SK-N-SH (cell line): ENCODE data around the gene CELA3A. TPM values are rescaled to one million over a fixed set of nuclear protein-coding genes. Genes with fewer than 3 reads are reported as not detected.

Source experiments
- CTCF ChIA-PET: fragments of 300-600, 350-600 bp; formaldehyde crosslinking; extraction: SDS; loops from one replicate; lab custom pipeline; 2021; lab: Yijun Ruan, JAX
- POLR2A ChIA-PET: fragments of 350-600 bp; sonication (Branson Sonifier 250); formaldehyde crosslinking; extraction: SDS; loops from one replicate; lab custom pipeline; 2020; ENCODE audit warnings: antibody characterized with exemption, inconsistent platforms; lab: Yijun Ruan, JAX
- DNase-seq: peaks from one replicate; pipeline ENCODE4 v3.0.0; 2012
- H2AFZ ChIP-seq: fragments of 200-600 bp; sonication (generic); 2 replicates; pipeline ENCODE4 v1.8.1; 2016; ENCODE audit warnings: antibody characterized with exemption, mild to moderate bottlenecking, low read depth
- H3F3A ChIP-seq: fragments of 200-600 bp; sonication (generic); replicated peaks from 2 replicates; pipeline ENCODE3; 2016; ENCODE audit warnings: antibody characterized with exemption, mild to moderate bottlenecking; ENCODE audit not compliant: insufficient read depth
- H3K27ac ChIP-seq, 2 experiments: fragments of 200-500 bp in 1 of 2; fragments of 200-600 bp in 1 of 2; sonication (Bioruptor generic) in 1 of 2; sonication (generic), shearing (Covaris generic) in 1 of 2; 2 replicates each; pipeline versions ENCODE4 v1.5.1 to v1.6.1; 2014 to 2016; ENCODE audit warnings: low read depth in 2 of 2, inconsistent platforms in 1 of 2, low read length in 1 of 2, mild to moderate bottlenecking in 1 of 2, mixed read lengths in 1 of 2
- H3K27me3 ChIP-seq: fragments of 200-600 bp; sonication (generic), shearing (Covaris generic); 2 replicates; pipeline ENCODE4 v1.6.1; 2016; ENCODE audit warnings: mixed run types; ENCODE audit not compliant: insufficient read depth
- H3K36me3 ChIP-seq, 2 experiments: fragments of 200-500 bp in 1 of 2; fragments of 200-600 bp in 1 of 2; sonication (Bioruptor generic) in 1 of 2; sonication (generic) in 1 of 2; replicated peaks in 1 of 2; 2 replicates each; pipeline versions ENCODE3 to v1.5.1; 2014 to 2016; ENCODE audit warnings: low read length in 1 of 2, mild to moderate bottlenecking in 1 of 2; ENCODE audit not compliant: insufficient read depth in 2 of 2, control insufficient read depth in 1 of 2
- H3K4me1 ChIP-seq, 2 experiments: fragments of 200-500 bp in 1 of 2; fragments of 200-600 bp in 1 of 2; sonication (Bioruptor generic) in 1 of 2; sonication (generic), shearing (Covaris generic) in 1 of 2; 2 replicates each; pipeline versions ENCODE4 v1.5.1 to v1.6.1; 2014 to 2016; ENCODE audit warnings: low read depth in 1 of 2, low read length in 1 of 2, mixed run types in 1 of 2; ENCODE audit not compliant: insufficient read depth in 2 of 2, control insufficient read depth in 1 of 2
- H3K4me2 ChIP-seq: fragments of 200-600 bp; sonication (generic), shearing (Covaris generic); 2 replicates; pipeline ENCODE4 v1.6.1; 2017; ENCODE audit warnings: mixed run types
- H3K4me3 ChIP-seq, 2 experiments: fragments of 200-500 bp in 1 of 2; fragments of 200-600 bp in 1 of 2; sonication (Bioruptor generic) in 1 of 2; sonication (generic), shearing (Covaris generic) in 1 of 2; 2 replicates each; pipeline versions ENCODE4 v1.5.1 to v1.8.1; 2014 to 2016; ENCODE audit warnings: low read depth in 2 of 2, inconsistent platforms in 1 of 2, low read length in 1 of 2, mild to moderate bottlenecking in 1 of 2, mixed read lengths in 1 of 2, moderate library complexity in 1 of 2
- H3K79me2 ChIP-seq: fragments of 200-600 bp; sonication (generic); 2 replicates; pipeline ENCODE4 v1.8.1; 2017; ENCODE audit warnings: mild to moderate bottlenecking; ENCODE audit not compliant: insufficient read depth
- H3K9ac ChIP-seq: fragments of 200-600 bp; sonication (generic); 2 replicates; pipeline ENCODE4 v1.6.1; 2017; ENCODE audit warnings: mixed run types
- H3K9me2 ChIP-seq: fragments of 200-600 bp; sonication (generic); 2 replicates; pipeline ENCODE4 v1.6.1; 2017; ENCODE audit warnings: mixed run types
- H3K9me3 ChIP-seq: fragments of 200-600 bp; sonication (generic); 2 replicates; pipeline ENCODE4 v1.6.1; 2017; ENCODE audit warnings: mixed run types, mild to moderate bottlenecking, moderate library complexity
- H4K20me1 ChIP-seq: fragments of 200-600 bp; sonication (generic); 2 replicates; pipeline ENCODE4 v1.6.1; 2017; ENCODE audit warnings: mild to moderate bottlenecking, mixed run types; ENCODE audit not compliant: insufficient read depth
- ELF1 ChIP-seq: IDR thresholded peaks from 2 replicates; pipeline ENCODE4 v1.4.0; 2012
- FOXJ3 ChIP-seq: sonication (generic); formaldehyde crosslinking; IDR thresholded peaks from 2 replicates; pipeline ENCODE4 v1.5.1; 2020; ENCODE audit warnings: mild to moderate bottlenecking, missing genetic modification reagents
- MXI1 ChIP-seq: IDR thresholded peaks from 2 replicates; pipeline ENCODE4 v1.6.1; 2012; ENCODE audit warnings: mild to moderate bottlenecking, low read depth, low read length, improper control_type of control experiment
- POLR2AphosphoS5 ChIP-seq: IDR thresholded peaks from 2 replicates; pipeline ENCODE4 v1.6.1; 2012; ENCODE audit warnings: low read depth, low read length
- RAD21 ChIP-seq: IDR thresholded peaks from 2 replicates; pipeline ENCODE4 v1.6.1; 2012; ENCODE audit warnings: mild to moderate bottlenecking, low read length
- RCOR1 ChIP-seq: fragments of 150-350 bp; IDR thresholded peaks from 2 replicates; pipeline ENCODE4 v1.6.1; 2017; ENCODE audit warnings: antibody characterized with exemption, low read length
- RXRA ChIP-seq: IDR thresholded peaks from 2 replicates; pipeline ENCODE4 v1.4.0; 2012; ENCODE audit warnings: low read depth, mild to moderate bottlenecking, borderline replicate concordance
- SMC3 ChIP-seq: IDR thresholded peaks from 2 replicates; pipeline ENCODE4 v1.6.1; 2012; ENCODE audit warnings: low read depth, low read length, improper control_type of control experiment
- WGBS: methylation state at CpG from one replicate; pipeline ENCODE4 v1.1.6; 2017; ENCODE audit warnings: low lambda C conversion rate; 5-methylcytosine and 5-hydroxymethylcytosine counted together
- polyA plus RNA-seq, 3 experiments: library from polyadenylated mRNA; depleted of rRNA; stranded (reverse); fragments of >200 nt; gene quantifications; 2 replicates each; pipeline ENCODE4 v1.2.3, GENCODE V29; 2012
- TF ChIP-seq, protein P1 (sequence below): fragments of 150-350 bp; IDR thresholded peaks from 2 replicates; pipeline ENCODE4 v1.6.1; 2017; ENCODE audit warnings: antibody characterized with exemption, low read length, low read depth, borderline replicate concordance
- TF ChIP-seq, protein P2 (sequence below): fragments of 200-600 bp; sonication (generic); IDR thresholded peaks from 2 replicates; pipeline ENCODE4 v1.6.1; 2017; ENCODE audit warnings: antibody characterized with exemption, mild to moderate bottlenecking, moderate library complexity
- TF ChIP-seq, protein P3 (sequence below): IDR thresholded peaks from 2 replicates; pipeline ENCODE4 v1.4.0; 2012; ENCODE audit warnings: low read depth, borderline replicate concordance
- TF ChIP-seq, protein P4 (sequence below): IDR thresholded peaks from 2 replicates; pipeline ENCODE4 v1.4.0; 2012; ENCODE audit warnings: low read depth, borderline replicate concordance
- TF ChIP-seq, protein P5 (sequence below): fragments of 150-350 bp; IDR thresholded peaks from 2 replicates; pipeline ENCODE4 v1.6.1; 2016; ENCODE audit warnings: mild to moderate bottlenecking, low read depth, low read length

The CELA3A gene
- polyA plus RNA-seq, 1 of the 3 experiments (the other 2 are of a cell fraction), result not detected

DNA sequence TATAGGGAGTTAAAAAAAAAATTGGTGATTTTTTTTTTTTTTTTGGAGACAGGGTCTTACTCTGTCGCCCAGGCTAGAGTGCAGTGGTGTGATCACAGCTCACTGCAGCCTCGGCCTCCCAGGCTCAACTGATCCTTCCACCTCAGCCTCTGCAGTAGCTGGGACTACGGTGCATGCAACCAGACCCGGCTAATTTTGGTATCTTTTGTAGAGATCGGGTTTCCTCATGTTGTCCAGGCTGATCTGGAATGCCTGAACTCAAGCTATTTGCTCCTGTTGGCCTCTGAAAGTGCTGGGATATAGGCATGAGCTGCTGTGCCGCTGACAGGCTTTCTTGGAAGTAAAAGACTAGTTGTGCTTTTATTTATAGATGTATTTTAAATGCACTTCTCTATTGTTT, 54.0 kb downstream of the CELA3A start:
- 93% methylated on average over 6 of the region's 6 CpGs for WGBS
- CTCF ChIA-PET, result interaction anchor here (1.4 kb wide), 1 partner anchor 49 kb away, joined by 3 read pairs; no protein-coding TSS in a partner anchor
- TF ChIP-seq, protein P1, sequence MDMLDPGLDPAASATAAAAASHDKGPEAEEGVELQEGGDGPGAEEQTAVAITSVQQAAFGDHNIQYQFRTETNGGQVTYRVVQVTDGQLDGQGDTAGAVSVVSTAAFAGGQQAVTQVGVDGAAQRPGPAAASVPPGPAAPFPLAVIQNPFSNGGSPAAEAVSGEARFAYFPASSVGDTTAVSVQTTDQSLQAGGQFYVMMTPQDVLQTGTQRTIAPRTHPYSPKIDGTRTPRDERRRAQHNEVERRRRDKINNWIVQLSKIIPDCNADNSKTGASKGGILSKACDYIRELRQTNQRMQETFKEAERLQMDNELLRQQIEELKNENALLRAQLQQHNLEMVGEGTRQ, result no peak
- TF ChIP-seq RXRA (no peak), RAD21 (no peak), FOXJ3 (CRISPR knock-in tag) (no peak), RCOR1 (no peak), POLR2AphosphoS5 (no peak), SMC3 (no peak), ELF1 (no peak), MXI1 (no peak)
- TF ChIP-seq, protein P2, sequence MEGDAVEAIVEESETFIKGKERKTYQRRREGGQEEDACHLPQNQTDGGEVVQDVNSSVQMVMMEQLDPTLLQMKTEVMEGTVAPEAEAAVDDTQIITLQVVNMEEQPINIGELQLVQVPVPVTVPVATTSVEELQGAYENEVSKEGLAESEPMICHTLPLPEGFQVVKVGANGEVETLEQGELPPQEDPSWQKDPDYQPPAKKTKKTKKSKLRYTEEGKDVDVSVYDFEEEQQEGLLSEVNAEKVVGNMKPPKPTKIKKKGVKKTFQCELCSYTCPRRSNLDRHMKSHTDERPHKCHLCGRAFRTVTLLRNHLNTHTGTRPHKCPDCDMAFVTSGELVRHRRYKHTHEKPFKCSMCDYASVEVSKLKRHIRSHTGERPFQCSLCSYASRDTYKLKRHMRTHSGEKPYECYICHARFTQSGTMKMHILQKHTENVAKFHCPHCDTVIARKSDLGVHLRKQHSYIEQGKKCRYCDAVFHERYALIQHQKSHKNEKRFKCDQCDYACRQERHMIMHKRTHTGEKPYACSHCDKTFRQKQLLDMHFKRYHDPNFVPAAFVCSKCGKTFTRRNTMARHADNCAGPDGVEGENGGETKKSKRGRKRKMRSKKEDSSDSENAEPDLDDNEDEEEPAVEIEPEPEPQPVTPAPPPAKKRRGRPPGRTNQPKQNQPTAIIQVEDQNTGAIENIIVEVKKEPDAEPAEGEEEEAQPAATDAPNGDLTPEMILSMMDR, result no peak
- TF ChIP-seq, protein P3, sequence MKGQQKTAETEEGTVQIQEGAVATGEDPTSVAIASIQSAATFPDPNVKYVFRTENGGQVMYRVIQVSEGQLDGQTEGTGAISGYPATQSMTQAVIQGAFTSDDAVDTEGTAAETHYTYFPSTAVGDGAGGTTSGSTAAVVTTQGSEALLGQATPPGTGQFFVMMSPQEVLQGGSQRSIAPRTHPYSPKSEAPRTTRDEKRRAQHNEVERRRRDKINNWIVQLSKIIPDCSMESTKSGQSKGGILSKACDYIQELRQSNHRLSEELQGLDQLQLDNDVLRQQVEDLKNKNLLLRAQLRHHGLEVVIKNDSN, result no peak
- TF ChIP-seq, protein P4, sequence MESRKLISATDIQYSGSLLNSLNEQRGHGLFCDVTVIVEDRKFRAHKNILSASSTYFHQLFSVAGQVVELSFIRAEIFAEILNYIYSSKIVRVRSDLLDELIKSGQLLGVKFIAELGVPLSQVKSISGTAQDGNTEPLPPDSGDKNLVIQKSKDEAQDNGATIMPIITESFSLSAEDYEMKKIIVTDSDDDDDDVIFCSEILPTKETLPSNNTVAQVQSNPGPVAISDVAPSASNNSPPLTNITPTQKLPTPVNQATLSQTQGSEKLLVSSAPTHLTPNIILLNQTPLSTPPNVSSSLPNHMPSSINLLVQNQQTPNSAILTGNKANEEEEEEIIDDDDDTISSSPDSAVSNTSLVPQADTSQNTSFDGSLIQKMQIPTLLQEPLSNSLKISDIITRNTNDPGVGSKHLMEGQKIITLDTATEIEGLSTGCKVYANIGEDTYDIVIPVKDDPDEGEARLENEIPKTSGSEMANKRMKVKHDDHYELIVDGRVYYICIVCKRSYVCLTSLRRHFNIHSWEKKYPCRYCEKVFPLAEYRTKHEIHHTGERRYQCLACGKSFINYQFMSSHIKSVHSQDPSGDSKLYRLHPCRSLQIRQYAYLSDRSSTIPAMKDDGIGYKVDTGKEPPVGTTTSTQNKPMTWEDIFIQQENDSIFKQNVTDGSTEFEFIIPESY, result no peak
- TF ChIP-seq, protein P5, sequence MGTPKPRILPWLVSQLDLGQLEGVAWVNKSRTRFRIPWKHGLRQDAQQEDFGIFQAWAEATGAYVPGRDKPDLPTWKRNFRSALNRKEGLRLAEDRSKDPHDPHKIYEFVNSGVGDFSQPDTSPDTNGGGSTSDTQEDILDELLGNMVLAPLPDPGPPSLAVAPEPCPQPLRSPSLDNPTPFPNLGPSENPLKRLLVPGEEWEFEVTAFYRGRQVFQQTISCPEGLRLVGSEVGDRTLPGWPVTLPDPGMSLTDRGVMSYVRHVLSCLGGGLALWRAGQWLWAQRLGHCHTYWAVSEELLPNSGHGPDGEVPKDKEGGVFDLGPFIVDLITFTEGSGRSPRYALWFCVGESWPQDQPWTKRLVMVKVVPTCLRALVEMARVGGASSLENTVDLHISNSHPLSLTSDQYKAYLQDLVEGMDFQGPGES, result no peak
- peaks cover 18% of the 10 kb centered on the region for H3F3A ChIP-seq
- H3K79me2 ChIP-seq, result peaks cover 77% of the 10 kb centered on the region
- no peak overlapping the region for H3K4me3 ChIP-seq
- H3K9me3 ChIP-seq, result no peaks in the 10 kb centered on the region
- no peaks in the 10 kb centered on the region for H3K9me2 ChIP-seq
- DNase-seq, result no peak
- H3K27me3 ChIP-seq, result no peaks in the 10 kb centered on the region
- no peak overlapping the region for H2AFZ ChIP-seq
- no peak overlapping the region for H3K9ac ChIP-seq
- H4K20me1 ChIP-seq, result peaks cover 71% of the 10 kb centered on the region
- H3K4me1 ChIP-seq, result peaks cover 5% of the 10 kb centered on the region in 2 experiments; a peak in 3 of 4 replicates
- H3K27ac ChIP-seq, result no peak overlapping the region
- peak overlapping the region; percentile 40; the same call in 1 of the 2 replicates for H3K4me2 ChIP-seq
- POLR2A ChIA-PET, result no interaction called here
- H3K36me3 ChIP-seq, result peaks cover 2 to 41% of the 10 kb centered on the region in 2 experiments
